Stimulated activated CD8-positive, alpha-beta memory T cell treated with anti-CD3 and anti-CD28 coated beads, Interleukin-12 subunit alpha, Interleukin-12 subunit beta, amount 100 ng/mL, for 4 hours (primary cell): ENCODE data around the gene PYGO2.
A peak's percentile ranks its signal among the peaks of the same experiment; 100 is the strongest.
"Not testable (repeated sequence)": the region's sequence is repeated elsewhere in the genome, so short reads cannot be mapped to it uniquely, and the experiment has no call there.

ENCODE experiments used
- DNase-seq: peaks from one replicate; pipeline ENCODE4 v3.0.0-alpha.2; 2020; ENCODE audit warnings: low read depth

The PYGO2 gene

DNA sequence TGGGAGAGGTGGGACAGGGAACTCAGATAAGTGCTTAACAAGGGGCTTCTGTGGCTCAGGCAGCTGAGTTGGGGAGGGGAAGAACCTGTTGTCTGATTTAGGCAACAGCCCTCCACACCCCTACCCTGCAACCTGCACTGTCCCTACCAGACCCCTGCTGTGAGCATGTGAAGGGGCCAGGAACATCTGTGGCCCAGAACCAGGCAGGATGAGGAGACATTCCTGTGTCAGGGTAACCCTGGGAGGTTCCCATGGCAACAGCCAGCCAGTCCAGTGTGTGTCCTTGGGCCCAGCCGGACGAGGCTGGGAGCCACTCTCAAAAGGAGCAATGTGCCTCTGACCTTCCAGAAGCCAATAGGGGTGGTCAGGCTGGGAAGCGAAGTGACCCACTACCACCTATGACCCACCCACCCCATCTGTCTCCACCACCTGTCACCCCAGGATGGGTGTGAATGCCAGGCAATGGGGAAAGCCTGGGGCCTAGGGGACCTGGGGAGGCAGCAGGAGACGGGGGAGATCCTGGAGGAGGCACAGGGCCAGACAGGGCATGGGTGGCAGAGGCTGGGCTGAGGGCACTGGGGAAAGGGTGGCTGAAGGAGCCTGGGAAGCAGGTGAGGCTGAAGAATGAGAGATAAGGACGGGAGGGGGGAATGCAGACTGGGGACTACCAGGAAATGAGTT is 20.1 kb downstream of the PYGO2 start:
- DNase-seq = no peak

DNA sequence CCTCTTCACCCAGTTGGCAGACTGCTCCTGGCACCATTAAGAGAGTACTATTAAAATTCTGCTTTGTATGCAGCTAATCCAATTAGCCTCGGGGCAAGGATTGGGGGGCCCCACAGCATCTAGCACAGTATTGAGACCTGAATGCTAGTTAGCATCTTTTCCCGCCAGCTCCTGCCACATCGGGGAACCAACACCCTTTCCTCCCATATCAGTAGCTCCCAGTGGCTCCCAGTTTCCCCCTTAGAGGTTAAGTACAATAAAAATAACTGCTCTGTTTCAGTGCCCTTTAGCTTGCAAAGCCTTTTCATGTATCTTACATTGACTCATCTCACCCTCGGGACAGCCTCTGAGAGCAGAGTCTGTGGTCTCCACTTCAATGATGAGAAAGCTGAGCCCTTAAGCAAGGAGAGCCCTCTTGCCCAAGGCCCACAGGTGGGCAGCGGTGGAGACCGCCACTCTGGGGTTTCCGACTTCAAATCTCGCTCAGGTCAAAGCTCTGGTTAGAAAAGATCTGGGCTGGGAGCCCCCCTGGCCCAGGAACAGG is 20.9 kb downstream of the PYGO2 start:
- DNase-seq = no peak

DNA sequence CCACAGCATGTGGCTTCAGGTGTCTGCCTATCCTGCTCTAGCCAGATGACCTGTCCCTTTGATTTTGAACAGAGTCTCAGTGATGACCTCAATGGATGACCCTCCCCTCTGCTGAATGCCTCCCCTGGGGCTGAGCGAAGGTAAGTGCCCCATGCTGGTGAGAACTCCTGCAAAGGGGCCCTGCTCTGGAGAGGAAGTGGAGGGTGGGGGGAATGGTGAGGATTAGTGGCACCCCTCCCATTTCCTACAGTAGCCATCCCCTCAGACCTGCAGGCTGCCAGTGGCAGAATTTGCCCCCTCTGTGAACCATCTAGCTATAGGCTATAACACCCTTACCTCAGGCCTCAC is 21.4 kb downstream of the PYGO2 start:
- no peak for DNase-seq

DNA sequence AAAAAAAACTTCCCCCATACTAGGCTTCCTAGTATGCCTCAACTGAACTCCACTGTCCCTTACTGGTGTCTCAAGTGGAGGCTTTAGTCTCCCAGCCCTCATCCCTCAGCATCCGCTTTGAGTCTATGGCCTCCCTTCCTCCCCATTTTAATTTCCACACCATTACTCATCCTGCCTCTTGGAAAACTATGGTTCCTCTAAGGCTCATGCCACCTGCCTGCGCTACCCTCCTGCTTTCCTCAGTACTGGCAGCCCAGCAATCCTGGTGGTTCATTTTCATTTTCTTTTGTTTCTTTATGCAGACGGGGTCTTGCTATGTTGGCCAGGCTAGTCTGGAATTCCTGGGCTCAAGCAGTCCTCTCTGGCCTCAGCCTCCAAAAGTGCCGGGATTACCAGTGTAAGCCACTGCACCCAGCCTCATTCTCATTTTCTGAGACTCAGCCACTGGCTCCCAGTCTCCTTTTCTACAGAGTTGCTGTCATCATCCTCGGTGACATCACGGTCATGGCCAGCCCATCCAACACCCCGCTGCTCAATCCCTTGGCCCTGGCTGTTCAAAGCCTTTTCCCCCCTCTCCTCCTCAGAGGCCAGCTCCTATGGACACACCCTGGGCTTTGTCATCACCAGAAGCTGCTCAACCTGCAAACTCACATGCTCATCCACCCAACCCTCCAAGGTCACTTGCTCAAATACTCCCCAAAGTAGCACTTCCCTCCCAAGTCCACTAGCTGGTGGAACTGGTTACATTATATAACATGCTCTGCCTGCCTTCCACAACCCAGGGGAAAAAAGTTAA is 22.8 kb downstream of the PYGO2 start:
- no peak for DNase-seq

DNA sequence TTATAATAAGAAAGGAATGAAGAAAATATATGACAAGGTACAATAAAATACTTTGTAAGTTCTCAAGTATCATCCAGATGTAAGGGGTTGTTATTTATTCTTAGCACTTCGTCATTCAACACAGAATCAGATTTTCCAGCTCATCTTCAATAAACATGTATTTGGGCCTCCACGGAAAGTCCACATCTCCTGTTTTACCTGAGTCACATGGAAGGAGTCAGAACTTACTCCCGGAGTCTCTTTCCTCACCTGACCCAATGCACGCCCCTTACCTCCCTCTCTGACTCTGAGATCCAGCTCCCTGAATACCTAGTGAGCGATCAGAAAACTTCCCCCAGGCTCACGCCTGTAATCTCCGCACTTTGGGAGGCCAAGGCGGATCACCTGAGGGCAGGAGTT is 23.6 kb downstream of the PYGO2 start:
- no peak for DNase-seq

DNA sequence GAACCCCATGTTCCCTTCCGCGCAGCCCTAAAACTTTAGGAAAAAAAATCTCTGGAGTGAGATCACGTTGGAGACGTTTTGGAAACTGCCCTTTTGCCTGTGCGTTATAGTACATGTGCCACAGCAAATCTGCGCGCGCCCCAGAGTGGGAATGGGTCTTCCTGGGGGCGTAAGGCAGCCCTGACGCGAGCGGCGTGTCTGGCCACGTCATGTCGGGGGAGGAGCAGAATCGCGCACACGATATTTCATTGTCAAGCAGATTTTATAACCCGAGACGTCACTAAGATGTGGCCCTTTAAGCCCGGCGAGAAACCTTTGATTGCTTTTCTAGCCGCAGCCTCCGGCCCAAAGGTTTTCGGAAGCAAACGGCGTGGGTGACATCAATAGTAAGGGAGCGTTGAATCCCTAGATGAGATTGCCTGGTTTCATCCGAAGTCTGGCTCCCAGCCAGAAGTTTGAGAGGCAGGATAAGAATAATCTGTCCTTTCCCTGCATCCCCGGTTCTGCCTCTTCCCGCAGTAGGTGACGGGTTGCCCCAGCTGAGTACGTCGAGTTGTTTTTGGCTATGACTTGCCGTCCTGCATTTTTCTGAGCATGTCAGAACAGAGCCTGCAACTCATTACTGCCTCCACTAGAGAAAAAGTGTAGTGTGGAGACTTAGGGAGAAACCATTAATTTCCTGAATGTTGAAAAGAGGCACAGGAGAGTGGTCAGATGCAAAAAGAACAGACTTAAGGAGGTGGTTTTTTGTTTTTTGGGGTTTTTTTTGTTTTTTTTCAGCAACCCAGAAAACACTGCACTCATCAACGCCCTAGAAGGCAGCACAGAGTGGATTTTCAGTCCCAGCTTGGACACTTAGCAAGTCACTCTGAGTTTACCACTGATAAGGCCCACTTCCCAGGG is 24.2 kb downstream of the PYGO2 start:
- DNase-seq = no peak

DNA sequence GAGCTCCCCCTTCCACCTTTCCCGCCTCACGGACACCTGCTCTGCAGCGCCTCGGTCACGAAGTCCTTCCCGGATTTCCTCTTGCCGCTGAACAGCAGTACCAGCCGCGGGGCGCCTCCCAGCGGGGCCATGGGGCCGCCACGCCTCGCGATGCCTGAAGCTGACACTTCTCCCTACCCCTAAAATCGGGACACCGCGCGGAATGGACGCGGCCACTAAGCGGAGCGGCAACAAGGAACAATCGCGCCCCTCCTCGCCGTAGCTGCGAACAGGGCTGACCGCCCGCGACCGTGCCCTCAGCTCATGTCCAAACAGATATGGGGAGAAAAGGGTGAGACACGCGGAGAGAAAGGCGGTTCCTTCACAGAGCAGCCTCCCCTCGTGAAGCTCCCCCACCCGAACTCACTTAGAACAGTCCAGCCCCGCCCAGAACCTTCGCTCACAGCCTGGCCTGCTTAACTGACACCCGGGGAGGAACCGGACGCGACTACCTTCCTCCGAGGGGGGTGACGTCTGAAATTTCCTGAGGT is 25.0 kb downstream of the PYGO2 start, which contains the start of gene PMVK:
PMVK (minus strand) TSS at position 165 of the 530 bp plus-strand sequence; CDS start at position 131, 34 bp downstream.
- DNase-seq = peak; percentile 89

DNA sequence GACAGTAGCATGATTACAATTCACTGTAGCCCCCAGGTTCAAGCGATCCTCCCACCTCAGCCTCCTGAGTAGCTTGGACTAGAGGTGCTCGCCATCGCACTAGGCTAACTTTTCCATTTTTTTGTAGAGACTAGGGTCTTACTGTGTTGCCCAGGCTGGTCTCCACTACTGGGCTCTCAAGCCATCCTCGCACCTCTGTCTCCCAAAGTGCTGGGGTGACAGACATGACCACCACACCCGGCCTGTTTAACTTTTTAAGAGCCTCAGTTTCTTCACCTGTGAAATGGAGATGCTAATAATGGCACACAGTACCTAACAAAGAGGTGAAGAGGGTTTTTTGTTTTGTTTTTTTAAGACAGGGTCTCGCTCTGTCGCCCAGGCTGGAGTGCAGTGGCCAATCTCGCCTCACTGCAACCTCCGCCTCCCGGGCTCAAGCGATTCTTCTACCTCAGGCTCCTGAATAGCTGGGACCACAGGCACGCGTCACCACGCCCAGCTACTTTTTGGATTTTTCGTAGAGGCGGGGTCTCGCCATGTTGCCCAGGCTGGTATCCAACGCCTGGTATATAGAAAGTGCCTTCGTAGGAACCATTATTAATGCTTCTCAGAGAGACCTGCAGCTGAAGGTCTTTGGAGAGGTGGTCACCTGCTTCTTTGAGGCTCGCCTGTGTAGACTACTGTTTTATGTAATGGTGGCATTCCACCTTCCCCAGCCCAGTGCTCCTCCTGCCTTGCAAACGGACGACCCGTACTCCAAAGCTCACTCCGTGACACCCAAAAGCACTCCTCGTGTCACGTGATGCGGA is 25.6 kb downstream of the PYGO2 start:
- DNase-seq = no peak

DNA sequence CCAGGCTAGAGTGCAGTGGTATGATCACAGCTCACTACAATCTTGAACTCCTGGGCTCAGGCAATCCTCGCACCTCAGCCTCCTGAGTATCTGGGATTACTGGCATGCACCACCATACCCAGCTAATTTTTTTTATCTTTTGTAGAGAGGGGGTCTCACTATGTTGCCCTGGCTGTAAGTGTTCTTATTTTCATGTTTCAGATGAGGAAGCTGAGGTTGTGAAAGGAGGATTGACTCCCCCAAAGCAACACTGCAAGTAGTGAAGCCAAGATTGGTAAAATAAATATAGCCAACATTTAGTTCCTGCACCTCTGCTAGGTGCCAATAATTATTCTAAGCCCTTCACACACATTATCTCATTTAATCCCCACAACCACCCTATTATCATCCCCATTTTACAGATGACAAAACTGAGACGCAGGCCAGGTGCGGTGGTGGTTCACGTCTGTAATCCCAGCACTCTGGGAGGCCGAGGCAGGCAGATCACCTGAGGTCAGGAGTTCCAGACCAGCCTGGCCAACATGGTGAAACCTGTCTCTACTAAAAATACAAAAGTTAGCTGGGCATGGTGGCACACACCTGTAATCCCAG is 27.1 kb downstream of the PYGO2 start:
- DNase-seq = no peak

DNA sequence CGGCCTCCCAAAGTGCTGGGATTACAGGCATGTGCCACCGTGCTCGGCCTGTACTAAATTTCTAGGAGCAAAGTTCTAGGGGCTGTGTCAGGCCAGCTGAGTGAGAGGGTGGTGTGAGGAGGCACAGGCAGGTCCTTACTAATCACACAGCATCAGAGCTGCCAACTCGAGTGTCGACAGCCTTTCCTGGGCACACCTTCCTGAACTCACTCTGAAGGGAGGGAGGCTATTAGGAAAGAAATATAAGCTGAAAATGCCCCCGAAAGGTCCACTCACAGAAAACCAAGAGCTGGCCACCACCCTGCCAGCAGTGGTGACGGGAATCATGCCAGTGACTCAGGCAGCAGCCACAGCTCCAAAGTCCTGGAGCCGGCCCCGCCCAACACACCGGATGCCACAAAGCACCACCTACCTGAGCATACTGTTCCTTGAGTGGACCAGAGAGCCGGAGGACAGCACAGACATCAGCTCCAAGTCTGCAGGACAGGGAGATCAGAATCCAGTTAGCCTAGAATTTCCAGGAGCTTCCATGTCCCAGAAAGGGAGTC is 29.6 kb downstream of the PYGO2 start:
- no peak for DNase-seq

DNA sequence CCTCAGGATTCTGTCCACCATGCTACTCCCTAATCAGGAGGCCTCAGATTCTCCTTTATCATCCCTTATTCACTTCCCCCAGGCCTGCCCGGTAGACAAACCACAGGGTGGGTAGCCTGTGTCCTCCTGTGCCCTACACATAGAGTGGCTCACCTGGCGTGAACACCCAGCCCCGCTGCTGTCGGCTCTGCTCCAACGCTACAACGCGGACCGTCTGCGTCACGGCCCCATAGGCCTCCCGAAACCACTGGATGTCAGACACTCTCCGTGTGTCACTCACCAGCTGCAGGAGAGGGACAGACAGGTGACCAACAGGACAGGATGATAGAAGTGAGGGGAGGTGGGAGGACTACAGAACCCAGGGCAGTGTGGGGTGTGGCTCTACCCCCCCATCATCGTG is 35.4 kb downstream of the PYGO2 start:
- DNase-seq = no peak

DNA sequence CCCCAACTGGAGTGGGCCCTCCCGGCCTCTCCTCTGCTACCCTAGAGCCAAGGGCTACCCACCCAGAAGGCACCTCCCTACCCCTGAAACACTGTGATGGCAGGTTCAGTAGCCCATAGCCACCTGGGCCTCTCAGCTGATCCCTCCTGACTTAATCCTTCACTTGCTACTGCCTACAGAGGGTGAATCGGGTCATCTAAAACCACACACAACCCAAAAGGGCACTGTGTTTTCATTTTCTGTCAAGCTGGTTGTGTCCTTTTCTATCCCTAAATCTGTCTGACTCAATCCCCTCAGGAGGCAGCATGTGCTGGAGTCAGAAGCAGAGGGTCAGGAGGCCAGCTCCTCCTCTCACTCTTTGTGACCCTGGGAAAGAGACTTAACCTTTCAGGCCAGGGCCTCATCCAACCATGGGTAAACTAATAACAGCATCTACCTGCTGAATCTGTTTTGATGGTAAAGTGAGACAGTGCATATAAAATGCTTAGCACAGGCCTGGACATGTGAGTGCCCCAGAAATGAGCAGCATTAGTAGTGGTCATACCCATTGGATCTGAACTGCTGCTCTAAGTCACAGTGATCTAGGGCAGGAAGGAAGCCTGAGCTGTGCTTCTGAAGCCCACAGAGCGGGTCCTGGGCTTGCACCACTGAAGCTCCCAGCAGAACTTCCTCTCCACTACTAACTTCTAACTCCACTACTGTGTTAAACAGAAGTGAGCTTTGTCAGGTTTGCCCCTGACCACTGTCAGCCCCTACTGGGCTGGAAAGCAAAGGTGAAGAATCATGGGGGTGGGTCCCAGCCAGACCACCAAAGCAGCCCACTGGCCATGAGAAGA is 36.0 kb downstream of the PYGO2 start:
- DNase-seq = no peak

DNA sequence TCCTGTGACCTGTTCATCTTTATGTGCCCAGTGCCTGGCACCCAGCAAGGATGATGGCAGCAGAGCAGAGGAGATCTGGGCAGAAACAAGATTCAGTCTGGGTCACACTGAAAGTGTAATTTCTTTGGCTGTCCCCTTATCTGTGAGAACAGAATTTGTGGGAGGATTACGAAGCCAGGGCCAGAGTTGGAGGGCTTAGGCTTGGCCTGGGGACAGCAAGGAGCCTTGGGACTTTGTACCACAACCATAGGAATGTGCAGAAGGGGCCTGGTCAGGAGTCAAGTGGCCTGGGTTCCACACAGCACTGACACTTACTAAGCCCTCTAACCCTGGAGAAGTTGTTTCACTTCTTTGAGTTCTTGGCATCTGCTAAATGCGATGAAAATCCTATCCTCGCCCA is 37.9 kb downstream of the PYGO2 start:
- DNase-seq = no peak

DNA sequence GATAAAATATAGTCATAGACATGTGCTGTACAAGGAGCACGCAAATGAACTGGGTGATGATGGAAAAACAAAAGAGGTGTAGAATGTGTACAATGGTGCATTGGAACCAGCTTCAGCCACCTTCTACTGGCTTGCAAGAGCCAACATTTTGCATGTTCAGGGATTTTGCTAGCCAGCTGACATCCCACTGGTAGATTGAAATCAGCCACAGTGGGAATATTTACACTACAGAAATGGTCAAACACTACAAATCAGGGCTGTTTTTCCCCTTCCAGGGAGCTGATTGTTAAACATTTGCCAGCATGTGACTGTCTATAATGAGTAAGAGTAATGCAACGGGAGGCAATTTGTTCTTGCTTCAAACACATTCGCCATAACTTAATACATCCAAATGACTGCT is 48.3 kb downstream of the PYGO2 start:
- DNase-seq = no peak

DNA sequence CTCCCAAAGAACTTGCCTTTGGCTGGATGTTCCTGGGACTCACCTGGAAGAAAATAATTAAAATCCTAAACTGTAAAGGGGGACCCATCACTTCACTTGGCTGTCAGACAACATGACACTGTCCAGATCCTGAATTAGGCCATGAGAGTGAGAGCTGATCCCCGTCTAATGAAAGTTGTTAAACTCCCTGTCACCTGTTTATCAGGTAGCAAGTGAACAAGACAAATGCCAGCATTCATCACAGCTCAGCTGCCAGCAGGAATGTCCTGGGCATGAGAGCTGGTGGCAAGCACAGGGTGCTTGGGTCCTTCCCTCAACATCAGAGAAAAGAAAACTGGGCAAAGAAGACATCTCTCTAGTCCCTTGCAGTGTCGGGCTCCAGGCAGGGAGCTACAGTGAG is 48.8 kb downstream of the PYGO2 start:
- DNase-seq = no peak

DNA sequence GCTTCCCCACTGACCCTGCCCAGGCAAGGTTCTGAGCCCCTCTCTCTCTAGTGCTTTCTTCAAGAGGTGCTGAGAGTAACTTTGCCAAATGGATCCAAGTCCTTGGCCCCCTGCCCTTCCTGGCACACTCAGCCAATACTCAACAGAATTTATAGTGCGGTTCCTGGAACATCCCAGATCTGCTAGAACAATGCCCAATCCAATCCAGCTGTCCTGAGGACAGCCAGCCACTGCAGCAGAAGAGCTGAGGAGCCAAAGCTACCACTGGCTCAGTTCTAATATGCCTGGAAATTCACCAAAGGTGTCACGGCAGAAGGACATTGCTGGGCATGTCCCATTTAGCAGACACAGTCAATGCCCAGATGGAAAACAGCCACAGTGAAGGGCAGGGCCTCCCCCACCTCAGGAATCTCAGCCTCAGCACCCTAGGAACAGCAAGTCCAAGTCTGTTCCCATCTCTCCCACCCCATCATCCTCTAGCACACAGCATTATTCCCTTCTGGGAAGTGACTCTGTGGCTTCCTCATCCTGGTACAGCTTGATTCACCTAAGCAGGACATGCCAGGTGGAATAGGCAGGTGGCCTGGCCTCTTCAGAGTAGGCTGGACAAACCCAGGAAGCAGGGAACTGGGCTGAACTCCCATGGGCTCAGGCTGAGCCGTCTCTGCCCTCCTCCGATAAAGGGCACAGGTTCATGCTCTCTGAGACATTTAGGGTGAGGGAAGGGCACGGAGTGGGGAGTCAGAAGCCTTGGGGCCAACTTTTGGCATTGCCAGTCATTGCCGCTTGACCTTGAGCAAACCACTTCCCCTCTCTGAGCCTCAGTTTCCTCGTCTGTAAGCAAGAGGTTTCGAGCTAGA is 49.7 kb downstream of the PYGO2 start:
- DNase-seq = no peak

DNA sequence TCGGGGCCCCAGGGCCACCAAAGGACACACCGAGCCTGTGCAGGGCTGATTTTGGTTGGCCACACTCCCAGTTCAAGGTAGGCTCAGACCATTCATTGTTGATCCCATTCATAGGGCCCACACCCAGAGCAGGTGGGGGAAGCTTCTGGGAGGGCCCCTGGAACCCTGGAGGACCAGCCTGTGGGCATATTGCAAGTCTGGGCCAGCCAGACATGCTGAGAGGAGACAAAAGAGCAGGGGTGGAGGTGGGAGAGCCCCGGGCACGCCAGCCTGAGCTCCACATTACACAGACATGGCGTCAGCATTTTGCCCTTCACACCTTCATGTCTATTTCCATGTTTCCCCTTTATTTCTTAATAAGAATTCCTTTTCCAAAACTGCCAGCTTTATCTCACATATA is 50.7 kb downstream of the PYGO2 start:
- no peak for DNase-seq

DNA sequence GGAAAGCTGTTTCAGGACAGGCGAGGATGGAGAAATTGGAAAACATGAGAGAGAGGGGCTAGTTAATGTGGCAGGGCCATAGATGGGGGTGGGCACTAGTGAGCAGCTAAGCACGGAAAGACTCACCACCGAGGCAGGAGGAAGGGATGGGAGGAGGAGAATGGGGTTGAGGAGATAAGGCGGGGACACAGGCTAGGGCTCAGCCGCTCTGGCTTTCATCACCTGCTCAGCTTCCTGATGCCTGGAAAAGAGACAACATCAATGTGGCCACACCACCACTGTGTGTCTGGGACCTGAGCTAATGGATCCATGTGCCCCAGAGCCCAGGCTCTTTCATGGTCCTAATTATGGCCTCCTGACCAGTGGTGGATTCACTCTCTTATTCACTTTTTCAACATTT is 52.6 kb downstream of the PYGO2 start:
- DNase-seq = no peak

DNA sequence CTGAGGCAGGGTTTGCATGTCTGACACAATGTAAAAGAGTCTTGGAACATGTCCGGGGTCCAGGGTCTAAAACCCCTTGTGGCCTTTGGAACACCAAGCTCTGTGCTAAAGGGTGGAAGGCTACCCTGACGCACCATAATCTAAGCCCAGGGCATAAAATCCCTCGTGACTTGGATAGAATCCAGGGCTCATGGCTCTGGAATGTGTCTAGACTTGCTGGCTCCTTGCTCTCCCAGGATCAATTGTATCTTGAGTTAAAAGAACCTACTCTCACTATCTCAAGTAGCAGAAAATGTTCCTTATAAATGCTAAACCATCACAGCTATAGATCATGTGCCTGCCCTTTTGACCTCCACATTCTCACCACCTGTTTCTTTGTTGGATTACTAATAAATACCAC is 53.5 kb downstream of the PYGO2 start:
- not testable (repeated sequence) for DNase-seq
